HG02884 (cell line): Measurements from ENCODE around the gene LITAF.
A peak's percentile ranks its signal among the peaks of the same experiment; 100 is the strongest.
"Not testable (repeated sequence)": the region's sequence is repeated elsewhere in the genome, so short reads cannot be mapped to it uniquely, and the experiment has no call there.

Experiments used
- ATAC-seq: cut with Tn5 transposase; IDR thresholded peaks from one replicate; pipeline ENCODE4 v1.9.1; 2021; ENCODE audit warnings: mild to moderate bottlenecking, moderate library complexity; ENCODE audit not compliant: unreplicated experiment

The LITAF gene

DNA sequence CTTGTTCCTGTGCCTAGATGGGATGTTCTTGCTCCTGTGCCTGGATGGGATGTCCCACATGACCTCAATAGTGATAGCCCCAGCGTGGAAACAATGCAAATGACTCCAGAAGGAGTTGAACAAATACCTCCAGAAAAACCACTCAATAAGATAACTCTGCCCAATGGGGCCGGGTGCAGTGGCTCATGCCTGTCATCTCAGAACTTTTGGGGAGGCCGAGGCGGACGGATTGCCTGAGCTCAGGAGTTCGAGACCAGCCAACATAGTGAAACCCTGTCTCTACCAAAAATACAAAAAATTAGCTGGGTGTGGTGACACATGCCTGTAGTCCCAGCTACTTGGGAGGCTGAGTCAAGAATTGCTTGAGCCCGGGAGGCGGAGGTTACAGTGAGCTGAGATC, 15.2 kb upstream of the LITAF start:
- no peak for ATAC-seq

GRCh38 chr16:11601425-11601824, 14.7 kb upstream of the LITAF start:
- ATAC-seq: no peak

- ATAC-seq: no peak
Observed at GRCh38 chr16:11599579-11599978, 12.9 kb upstream of the LITAF start.

DNA sequence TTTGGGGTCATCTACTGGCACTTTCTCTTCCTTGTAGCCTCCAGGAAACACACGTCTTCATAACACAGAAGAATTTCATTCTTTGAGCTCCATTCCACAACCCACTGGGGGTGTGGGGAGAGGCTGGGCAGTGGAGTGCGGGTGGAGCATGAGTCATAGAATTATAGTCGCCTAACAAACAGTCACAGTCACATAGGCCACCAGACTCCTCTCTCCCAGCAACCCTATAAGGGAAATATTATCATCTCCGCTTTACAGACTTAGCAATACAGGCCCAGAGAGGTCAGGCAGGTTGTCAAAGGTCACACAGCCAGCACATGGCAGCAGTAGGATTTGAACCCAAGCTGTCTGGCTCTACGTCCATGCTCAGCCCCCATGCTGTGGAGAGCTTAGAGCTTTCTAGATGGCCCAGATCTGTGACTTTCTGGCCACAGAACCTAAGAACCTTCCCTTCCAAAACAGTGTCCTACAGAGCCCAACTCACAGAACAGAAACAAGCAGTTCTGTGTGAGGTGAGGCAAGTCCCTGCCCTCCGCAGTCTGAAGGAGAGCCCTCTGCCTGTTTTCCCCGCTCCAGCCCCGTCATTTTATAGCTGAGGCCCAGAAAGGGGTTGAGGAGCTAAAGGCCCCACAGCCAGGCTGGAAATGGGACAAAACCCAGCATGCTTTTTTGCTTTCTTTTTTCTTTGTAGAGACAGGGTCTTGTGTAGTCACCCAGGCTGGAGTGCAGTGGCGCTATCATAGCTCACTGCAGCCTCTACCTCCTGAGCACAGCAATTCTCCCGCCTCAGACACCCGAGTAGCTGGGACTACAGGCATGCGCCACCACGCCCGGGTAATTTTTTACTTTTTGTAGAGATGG, 10.7 kb upstream of the LITAF start:
- ATAC-seq: no peak

DNA sequence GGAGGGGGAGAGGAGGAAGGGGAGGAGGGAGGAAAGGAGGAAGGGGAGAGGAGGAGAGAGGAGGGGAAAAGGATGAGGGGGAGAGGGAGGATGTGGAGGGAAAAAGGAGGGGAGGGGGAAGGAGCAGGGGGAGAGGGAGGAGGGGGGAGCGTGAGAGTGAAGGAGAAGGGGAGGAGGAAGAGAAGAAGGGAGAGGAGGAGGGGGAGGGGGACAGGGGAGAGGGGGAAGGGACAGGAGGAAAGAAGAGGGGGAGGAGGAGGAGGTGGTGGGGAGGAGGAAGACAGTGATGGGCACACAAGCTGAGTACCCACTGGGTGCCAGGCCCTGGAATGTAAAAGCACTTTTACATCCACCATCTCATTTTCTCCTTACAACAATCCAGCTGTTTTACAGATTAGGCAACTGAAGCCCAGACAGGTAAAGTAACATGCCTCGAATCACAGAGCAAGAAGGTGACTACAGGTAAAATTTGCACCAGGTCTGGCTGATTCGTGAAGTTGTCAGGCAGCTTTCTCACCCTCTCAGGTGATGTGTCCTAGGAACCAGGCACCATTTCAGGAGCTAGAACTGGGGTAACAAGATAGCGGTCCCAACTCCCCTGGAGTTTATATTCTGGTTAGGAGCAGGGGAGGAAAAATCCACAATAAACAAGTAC, 10.0 kb upstream of the LITAF start:
- ATAC-seq: no peak

GRCh38 chr16:11593581-11593980, 6.9 kb upstream of the LITAF start:
- ATAC-seq: no peak

GRCh38 chr16:11593076-11593475, 6.4 kb upstream of the LITAF start:
- not testable (repeated sequence) for ATAC-seq

GRCh38 chr16:11591630-11592029, 4.9 kb upstream of the LITAF start:
- not testable (repeated sequence) for ATAC-seq

DNA sequence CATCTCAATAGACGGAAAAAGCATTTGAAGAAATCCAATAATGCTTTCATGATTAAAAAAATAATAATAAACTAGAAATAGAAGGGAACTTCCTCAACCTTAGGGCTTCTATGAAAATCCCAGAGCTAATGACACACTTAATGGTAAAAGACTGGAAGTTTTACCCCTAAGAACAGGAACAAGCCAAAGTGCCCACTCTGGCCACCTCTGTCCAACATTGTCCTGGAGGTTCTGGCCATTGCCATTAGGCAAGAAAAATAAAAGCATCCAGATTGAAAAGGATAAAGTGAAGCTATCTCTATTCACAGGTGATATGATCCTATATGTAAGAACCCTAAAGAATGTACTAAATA, 2.5 kb upstream of the LITAF start:
- no peak for ATAC-seq

DNA sequence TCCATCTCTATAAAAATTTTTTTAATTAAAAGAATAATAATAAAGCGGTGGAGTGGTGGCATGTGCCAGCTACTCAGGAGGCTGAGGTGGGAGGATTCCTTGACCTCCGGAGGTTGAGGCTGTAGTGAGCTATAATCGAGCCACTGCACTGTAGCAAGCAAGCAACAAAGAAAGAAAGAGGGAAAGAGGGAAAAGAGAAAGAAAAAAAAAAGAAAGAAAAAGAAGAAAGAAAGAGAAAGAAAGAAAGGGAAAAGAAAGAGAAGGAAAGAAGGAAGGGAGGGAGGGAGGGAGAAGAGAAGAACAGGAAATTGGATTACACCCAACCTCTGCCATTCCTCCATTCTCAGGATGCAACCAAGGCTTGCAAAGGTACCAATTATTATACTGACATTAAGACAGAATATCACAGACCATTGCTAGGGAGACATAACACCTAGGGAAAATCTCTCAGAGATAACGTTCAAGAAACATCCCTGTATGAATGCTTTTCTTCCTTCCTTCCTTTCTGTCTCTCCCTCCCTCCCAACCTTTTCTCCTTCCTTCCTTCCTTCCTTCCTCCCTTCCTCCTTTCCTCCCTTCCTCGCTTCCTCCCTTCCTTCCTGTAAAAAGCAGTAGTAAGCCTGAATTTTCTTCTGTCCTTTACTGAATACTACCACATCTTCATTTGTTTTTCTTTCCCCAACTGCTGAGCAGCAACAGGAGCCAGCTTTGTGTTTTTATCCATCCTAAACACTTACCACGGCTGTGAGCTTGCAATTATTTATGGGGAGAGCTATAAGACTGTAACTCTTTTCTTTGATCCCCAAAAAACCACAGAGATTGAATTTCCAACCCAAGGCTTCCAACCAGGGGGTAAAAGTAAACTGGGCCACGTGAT, 1.8 kb upstream of the LITAF start:
- no peak for ATAC-seq

- no peak for ATAC-seq
Observed at GRCh38 chr16:11587643-11588247, 1.0 kb upstream of the LITAF start.

GRCh38 chr16:11586378-11586855, 302 bp downstream of the LITAF start:
- ATAC-seq: peak; percentile 7

- ATAC-seq: no peak
Observed at GRCh38 chr16:11585460-11586377, 1.0 kb downstream of the LITAF start.

GRCh38 chr16:11583889-11584565, 2.7 kb downstream of the LITAF start:
- ATAC-seq: no peak

GRCh38 chr16:11583166-11583565, 3.6 kb downstream of the LITAF start:
- no peak for ATAC-seq

GRCh38 chr16:11582157-11582814, 4.4 kb downstream of the LITAF start:
- no peak for ATAC-seq

DNA sequence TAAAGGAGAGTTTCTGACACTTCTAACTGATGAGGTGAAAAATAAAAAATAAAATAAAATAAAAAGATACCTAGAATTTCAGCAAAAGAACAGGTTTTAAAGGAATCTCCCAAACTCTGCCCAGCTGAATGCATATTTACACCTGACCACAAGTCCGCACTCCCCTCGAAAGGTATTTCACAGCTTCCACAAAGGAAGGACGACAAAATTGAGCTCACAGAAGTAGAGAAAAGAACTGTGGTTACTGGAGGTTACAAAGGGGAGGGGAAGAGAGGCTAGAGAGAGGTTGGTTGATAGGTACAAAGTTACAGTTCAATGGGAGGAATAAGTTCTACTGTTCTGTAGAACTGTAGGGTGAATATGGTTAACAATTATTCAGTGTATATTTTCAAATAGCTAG, 5.0 kb downstream of the LITAF start:
- no peak for ATAC-seq

- ATAC-seq: no peak
Observed at GRCh38 chr16:11580451-11581086, 6.2 kb downstream of the LITAF start.
